H1 (cell line): ENCODE measurements around the gene ADGRG1.

Experiments used
- CTBP2 ChIP-seq: IDR thresholded peaks from 2 replicates; pipeline ENCODE4 v1.7.0; 2011; ENCODE audit warnings: borderline replicate concordance, mild to moderate bottlenecking, moderate library complexity, mixed read lengths, low read length; ENCODE audit not compliant: insufficient read depth, insufficient read length
- CTCF ChIP-seq, 3 experiments: IDR thresholded peaks; 1 replicate in 2 of 3; 2 replicates in 1 of 3; pipeline versions ENCODE4 v1.5.1 to v1.6.1; 2011; ENCODE audit warnings: low read length in 3 of 3, mild to moderate bottlenecking in 3 of 3, inconsistent platforms in 2 of 3, low read depth in 1 of 3, moderate library complexity in 1 of 3; ENCODE audit not compliant: insufficient read depth in 1 of 3; ENCODE audit errors: control extremely low read depth in 1 of 3
- EGR1 ChIP-seq: IDR thresholded peaks from 2 replicates; pipeline ENCODE4 v1.6.1; 2011; ENCODE audit warnings: low read depth, low read length, borderline replicate concordance
- EZH2 ChIP-seq: fragments of 200-600 bp; sonication (generic); IDR thresholded peaks from 2 replicates; pipeline ENCODE4 v1.7.1; 2012; ENCODE audit warnings: low read depth, mild to moderate bottlenecking, moderate library complexity, low read length, inconsistent platforms; ENCODE audit not compliant: severe bottlenecking
- GABPA ChIP-seq: IDR thresholded peaks from 2 replicates; pipeline ENCODE4 v1.6.1; 2011; ENCODE audit warnings: mild to moderate bottlenecking, low read length, moderate library complexity, borderline replicate concordance; ENCODE audit not compliant: insufficient read depth

- TF ChIP-seq CTBP2 = no peak
- TF ChIP-seq CTCF (IDR thresholded peaks at IDR 0.05; ENCODE audit: control extremely low read depth in 1 of 3, insufficient read depth in 1 of 3, low read depth in 1 of 3, low read length in 3 of 3) = no peak
- TF ChIP-seq EGR1 = no peak
- no peak for TF ChIP-seq EZH2
- TF ChIP-seq GABPA = no peak
These were observed 7.1 kb downstream of the ADGRG1 start for GRCh38 chr16:57635266-57636097.
